NB4 (cell line): Measurements from ENCODE around the gene HARBI1.

Source experiments
- CTCF ChIP-seq: IDR thresholded peaks from one replicate; pipeline ENCODE4 v1.5.1; 2012; ENCODE audit warnings: low read depth, low read length
- POLR2A ChIP-seq: IDR thresholded peaks from 2 replicates; pipeline ENCODE4 v1.6.1; 2011; ENCODE audit warnings: mild to moderate bottlenecking; ENCODE audit not compliant: insufficient read length; ENCODE audit errors: extremely low read depth
- TF ChIP-seq, protein P1 (sequence below): IDR thresholded peaks from 2 replicates; pipeline ENCODE4 v1.6.1; 2011; ENCODE audit warnings: low read depth, low read length

DNA sequence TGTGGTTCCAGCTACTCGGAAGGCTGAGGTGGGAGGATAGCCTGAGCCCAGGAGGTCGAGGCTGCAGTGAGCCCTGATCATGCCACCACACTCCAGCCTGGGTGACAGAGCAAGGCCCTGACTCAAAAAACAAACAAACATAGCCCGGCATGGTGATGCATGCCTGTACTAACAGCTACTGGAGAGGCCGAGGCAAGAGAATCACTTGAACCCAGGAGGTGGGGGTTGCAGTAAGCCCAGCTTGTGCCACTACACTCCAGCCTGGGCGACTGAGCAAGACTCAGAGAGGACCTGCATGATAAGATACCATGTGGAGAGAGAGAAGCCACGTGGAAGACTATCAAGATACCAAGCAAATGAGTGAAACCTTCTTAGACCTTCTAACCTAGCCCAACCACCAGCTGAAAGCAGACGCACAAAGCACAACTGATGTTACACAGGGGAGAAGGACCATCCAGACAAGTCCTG lies 59.3 kb downstream of the HARBI1 start:
- TF ChIP-seq CTCF (no peak), POLR2A (no peak)
- TF ChIP-seq, protein P1, sequence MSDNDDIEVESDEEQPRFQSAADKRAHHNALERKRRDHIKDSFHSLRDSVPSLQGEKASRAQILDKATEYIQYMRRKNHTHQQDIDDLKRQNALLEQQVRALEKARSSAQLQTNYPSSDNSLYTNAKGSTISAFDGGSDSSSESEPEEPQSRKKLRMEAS, result no peak
